ENCODE results near the gene GALNT18. TPM values are rescaled to one million over a fixed set of nuclear protein-coding genes. Genes with fewer than 3 reads are reported as not detected.

GALNT18 gene
- total and polyA plus RNA-seq, 2 experiments from 2014 or later, result 4.3 to 10.8 TPM

GRCh38 chr11:11370962-11371303, 250.9 kb downstream of the GALNT18 start (continued):
- TF ChIP-seq, protein P1, sequence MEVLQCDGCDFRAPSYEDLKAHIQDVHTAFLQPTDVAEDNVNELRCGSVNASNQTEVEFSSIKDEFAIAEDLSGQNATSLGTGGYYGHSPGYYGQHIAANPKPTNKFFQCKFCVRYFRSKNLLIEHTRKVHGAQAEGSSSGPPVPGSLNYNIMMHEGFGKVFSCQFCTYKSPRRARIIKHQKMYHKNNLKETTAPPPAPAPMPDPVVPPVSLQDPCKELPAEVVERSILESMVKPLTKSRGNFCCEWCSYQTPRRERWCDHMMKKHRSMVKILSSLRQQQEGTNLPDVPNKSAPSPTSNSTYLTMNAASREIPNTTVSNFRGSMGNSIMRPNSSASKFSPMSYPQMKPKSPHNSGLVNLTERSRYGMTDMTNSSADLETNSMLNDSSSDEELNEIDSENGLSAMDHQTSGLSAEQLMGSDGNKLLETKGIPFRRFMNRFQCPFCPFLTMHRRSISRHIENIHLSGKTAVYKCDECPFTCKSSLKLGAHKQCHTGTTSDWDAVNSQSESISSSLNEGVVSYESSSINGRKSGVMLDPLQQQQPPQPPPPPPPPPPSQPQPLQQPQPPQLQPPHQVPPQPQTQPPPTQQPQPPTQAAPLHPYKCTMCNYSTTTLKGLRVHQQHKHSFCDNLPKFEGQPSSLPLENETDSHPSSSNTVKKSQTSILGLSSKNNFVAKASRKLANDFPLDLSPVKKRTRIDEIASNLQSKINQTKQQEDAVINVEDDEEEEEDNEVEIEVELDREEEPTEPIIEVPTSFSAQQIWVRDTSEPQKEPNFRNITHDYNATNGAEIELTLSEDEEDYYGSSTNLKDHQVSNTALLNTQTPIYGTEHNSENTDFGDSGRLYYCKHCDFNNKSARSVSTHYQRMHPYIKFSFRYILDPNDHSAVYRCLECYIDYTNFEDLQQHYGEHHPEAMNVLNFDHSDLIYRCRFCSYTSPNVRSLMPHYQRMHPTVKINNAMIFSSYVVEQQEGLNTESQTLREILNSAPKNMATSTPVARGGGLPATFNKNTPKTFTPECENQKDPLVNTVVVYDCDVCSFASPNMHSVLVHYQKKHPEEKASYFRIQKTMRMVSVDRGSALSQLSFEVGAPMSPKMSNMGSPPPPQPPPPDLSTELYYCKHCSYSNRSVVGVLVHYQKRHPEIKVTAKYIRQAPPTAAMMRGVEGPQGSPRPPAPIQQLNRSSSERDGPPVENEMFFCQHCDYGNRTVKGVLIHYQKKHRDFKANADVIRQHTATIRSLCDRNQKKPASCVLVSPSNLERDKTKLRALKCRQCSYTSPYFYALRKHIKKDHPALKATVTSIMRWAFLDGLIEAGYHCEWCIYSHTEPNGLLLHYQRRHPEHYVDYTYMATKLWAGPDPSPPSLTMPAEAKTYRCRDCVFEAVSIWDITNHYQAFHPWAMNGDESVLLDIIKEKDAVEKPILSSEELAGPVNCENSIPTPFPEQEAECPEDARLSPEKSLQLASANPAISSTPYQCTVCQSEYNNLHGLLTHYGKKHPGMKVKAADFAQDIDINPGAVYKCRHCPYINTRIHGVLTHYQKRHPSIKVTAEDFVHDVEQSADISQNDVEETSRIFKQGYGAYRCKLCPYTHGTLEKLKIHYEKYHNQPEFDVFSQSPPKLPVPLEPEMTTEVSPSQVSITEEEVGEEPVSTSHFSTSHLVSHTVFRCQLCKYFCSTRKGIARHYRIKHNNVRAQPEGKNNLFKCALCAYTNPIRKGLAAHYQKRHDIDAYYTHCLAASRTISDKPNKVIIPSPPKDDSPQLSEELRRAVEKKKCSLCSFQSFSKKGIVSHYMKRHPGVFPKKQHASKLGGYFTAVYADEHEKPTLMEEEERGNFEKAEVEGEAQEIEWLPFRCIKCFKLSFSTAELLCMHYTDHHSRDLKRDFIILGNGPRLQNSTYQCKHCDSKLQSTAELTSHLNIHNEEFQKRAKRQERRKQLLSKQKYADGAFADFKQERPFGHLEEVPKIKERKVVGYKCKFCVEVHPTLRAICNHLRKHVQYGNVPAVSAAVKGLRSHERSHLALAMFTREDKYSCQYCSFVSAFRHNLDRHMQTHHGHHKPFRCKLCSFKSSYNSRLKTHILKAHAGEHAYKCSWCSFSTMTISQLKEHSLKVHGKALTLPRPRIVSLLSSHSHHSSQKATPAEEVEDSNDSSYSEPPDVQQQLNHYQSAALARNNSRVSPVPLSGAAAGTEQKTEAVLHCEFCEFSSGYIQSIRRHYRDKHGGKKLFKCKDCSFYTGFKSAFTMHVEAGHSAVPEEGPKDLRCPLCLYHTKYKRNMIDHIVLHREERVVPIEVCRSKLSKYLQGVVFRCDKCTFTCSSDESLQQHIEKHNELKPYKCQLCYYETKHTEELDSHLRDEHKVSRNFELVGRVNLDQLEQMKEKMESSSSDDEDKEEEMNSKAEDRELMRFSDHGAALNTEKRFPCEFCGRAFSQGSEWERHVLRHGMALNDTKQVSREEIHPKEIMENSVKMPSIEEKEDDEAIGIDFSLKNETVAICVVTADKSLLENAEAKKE (CRISPR knock-in tag; IDR thresholded peaks at IDR 0.05), result no peak
- TF ChIP-seq REST (IDR thresholded peaks at IDR 0.05; ENCODE audit: unreplicated experiment) (no peak), JUNB (IDR thresholded peaks at IDR 0.05; ENCODE audit: unreplicated experiment) (no peak), ZNF331 (CRISPR knock-in tag; IDR thresholded peaks at IDR 0.05; ENCODE audit: low read depth) (no peak), EZH2 (IDR thresholded peaks at IDR 0.05; ENCODE audit: low read depth, unreplicated experiment) (no peak), EZH2phosphoT487 (IDR thresholded peaks at IDR 0.05; ENCODE audit: unreplicated experiment) (no peak), CTCF (conservative IDR thresholded peaks at IDR 0.05; ENCODE audit: low read depth in 2 of 2) (no peak)
